GM12874 (cell line): ENCODE measurements around the gene TMEM238.

ENCODE experiments used
- TF ChIP-seq, protein P1 (sequence below): IDR thresholded peaks from 2 replicates; pipeline ENCODE4 v1.5.1; 2011; ENCODE audit warnings: low read depth, mild to moderate bottlenecking, control low read depth, low read length, moderate library complexity; ENCODE audit not compliant: insufficient read depth

The TMEM238 gene

DNA sequence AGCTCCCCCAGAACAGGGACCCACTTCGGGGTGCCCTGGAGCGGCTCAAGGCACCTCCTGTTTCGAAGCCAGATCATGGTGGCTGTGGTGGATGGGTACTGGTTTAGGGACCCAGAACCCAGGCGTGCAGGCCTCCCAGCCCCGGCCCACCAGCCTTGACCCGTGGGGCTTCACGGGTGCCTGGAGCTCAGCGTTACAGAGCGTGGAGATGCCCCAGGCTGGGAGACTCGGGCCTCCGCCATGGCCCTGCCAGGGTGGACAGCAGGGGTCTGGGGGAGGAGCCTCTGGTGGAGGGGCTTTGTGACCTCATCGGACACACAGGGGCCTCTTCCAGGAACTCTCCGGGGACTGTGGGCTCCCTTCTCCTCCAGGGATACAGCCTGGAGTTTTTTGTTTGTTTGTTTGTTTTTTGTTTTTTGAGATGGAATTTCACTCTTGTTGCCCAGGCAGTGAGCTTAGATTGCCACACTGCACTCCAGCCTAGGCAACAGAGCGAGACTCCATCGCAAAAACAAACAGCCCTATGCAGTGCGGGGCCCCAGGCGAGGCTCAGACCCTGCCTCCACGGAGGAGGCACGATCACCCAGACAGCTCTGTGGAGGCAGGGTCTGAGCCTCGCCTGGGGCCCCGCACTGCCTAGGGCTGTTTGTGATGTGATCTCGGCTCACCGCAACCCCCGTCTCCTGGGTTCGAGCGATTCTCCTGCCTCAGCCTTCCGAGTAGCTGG is 20.9 kb downstream of the TMEM238 start, which contains the start of gene GARIN5B:
TSS of gene GARIN5B (minus strand) at position 271 of the 727 bp plus-strand sequence. CDS start at position 77, 194 bp downstream.
- TF ChIP-seq, protein P1, sequence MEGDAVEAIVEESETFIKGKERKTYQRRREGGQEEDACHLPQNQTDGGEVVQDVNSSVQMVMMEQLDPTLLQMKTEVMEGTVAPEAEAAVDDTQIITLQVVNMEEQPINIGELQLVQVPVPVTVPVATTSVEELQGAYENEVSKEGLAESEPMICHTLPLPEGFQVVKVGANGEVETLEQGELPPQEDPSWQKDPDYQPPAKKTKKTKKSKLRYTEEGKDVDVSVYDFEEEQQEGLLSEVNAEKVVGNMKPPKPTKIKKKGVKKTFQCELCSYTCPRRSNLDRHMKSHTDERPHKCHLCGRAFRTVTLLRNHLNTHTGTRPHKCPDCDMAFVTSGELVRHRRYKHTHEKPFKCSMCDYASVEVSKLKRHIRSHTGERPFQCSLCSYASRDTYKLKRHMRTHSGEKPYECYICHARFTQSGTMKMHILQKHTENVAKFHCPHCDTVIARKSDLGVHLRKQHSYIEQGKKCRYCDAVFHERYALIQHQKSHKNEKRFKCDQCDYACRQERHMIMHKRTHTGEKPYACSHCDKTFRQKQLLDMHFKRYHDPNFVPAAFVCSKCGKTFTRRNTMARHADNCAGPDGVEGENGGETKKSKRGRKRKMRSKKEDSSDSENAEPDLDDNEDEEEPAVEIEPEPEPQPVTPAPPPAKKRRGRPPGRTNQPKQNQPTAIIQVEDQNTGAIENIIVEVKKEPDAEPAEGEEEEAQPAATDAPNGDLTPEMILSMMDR = no peak

DNA sequence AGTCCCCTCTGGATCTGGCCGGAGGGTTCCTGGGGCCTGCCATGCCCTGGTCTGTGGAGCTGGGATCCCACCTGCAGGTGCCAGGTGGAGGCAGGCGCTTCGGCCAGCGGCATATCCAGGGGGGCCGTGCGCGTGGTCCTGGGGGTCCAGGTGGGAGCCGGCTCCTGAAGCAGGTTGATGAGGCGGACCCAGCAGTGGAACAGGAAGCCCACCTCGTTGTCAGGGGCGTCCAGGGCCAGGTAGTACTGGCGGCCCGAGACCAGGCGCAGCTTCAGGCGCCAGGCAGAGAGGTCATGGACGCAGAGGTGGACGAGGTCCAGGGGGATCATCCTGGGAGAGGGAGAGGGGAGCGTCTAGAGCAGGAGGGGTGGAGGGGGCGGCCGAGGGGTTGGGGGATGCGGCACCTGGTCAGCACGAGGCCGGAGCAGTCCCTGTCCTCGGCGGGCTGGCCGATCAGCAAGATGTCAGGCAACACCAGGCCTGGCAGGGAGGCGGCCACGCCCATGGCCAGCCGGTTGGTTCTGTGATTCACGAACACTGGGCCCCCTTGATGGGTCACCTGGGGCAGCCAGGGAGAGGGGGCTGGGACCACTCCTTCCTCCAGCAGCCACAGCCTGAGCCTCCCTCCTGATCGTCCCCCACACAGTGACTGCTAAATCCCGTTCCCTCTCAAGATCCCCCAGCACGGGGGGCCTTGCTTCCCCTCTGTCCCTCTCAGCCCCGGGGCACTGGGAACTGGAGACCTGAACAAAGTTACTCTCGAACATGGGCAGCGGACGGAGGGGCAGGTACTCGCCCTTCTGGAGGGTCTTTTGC is 21.7 kb downstream of the TMEM238 start:
- TF ChIP-seq, protein P1 = no peak

DNA sequence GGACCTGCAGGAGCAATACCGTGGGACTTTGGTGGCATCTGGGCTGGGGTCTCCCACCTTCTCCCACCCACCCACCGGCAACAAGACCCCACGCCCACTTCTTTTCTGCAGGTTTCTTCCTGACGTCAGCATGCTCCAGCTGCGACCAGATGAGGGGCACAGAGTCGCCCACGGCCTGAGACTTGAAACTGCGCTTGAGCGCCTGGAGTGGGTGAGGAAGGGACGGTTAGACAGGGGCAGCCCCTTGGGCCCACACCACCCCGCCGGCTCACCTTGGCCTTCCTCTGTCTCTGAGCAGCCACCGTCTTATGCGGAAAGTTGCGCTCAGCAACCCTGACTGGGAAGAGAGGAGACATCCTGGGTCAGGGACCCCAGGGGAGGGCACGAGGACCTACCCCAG is 23.2 kb downstream of the TMEM238 start:
- TF ChIP-seq, protein P1 = no peak

DNA sequence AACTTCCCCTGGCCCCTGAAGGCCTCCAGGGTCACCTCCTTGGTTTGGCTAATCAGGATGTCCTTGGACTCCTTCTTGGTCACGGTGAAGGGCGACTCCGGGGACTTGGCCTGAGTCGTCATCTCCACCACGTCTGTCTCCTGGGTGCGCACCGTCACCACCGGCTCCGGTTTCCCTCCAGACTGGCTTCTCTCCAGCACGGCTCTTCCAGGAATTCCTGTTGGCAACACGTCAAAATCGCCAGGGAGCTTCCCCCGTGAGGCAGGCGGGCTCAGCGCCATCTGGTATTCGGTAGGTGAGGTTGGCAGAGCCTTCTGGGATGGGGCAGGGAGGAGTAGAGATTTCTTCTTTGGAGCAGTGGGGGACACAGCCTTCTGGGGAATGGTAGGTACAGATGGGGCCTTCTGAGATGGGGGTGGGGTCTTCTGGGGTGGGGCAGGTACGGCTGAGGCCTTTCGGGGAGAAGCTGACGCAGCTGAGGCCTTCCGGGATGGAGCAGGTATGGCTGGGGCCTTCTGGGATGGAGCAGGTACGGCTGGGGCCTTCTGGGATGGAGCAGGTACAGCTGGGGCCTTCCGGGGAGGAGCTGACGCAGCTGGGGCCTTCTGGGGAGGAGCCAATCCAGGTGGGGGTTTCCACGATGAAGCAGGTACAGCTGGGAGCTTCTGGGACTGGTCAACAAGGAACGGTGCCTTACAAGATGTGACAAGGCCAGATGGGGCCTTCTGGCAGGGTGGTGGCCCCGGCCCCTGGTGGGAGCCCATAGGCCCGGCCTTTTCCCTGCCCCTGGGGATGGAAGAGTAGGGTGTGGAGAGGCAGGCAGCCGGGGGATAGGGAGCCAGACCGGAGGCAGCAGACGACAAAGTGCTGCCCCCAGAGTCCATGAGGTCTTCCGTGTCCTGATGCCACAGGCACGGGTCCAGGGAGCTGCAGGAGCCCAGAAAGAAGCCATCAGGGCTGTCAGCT is 24.9 kb downstream of the TMEM238 start:
- TF ChIP-seq, protein P1 = no peak

DNA sequence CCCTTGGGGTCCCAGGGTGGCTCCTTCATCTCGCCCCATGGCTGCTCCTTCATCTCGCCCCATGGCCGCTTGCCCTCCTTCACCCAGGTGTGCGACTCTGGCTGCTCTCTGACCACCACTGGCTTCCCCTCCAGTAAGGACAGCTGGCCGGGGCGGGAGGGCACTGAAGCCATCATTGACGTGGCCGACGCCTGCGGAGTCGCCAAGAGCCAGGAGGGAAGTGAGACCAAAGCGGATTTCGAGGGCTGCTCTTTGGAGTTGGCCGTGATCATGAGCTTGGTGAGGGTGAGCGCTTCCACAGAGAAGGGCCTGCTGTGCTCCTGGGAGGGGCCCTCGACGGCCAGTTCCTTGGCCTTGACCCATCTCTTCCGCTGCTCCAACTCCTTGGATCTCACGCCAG is 25.6 kb downstream of the TMEM238 start:
- TF ChIP-seq, protein P1 = no peak

DNA sequence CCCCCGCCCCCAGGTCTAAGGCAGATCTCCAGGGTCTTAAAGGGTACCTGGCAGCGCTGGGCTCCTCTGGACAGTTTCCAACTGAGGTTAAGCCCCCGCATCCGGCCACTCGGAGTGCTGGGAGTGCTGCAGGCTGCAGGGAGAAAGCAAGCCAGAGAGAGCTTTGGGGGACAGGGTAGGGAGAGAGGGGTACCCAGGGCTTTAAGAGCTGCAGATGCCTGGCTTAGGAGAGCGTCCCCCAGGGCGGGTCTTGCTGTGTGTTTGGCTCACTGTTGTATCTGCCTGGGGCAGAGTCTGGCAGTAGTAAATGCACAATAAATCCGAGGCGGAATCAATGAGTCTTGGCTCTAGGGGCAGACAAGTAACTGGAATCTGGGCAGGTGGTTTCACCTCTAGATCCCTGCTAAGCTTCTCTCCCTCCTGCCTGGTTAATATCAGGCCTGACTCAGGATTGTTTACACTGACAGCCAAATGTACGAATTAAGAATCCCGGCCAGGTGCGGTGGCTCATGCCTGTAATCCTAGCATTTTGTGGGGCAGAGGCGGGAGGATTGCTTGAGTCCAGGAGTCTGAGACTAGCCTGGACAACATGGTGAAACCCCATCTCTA is 28.8 kb downstream of the TMEM238 start:
- TF ChIP-seq, protein P1 = no peak
